Measurements from ENCODE around the gene AKR1B15. TPM values are rescaled to one million over a fixed set of nuclear protein-coding genes. Genes with fewer than 3 reads are reported as not detected.

Gene AKR1B15
- 0.10 TPM for polyA plus RNA-seq (2013, experiment 1 of 2)
- 0.04 TPM for polyA plus RNA-seq (2013, experiment 2 of 2)

DNA sequence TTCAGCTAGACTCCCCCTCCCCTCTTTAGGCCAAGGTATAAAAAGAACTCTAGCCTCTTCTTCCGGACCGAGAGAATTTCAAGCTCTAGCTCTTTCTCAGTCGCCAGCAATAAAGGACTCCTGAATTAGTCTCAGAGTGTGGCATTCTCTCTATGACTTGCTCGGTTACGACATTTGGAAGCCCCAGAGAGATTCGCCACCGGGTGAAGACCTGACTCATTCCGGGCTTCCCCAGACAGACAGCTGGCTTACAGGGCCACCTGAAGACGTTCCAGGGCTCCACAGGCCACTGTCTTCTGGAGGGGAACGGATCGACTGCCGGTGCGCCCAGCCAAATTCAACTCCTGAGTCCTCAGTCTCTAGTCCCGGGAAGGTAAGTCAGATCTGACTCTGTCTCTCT is at the start of gene AKR1B15:
Gene AKR1B15, plus strand, starts transcription at position 234 of the 400 bp plus-strand sequence. CDS start 15,510 bp downstream, outside the sequence.
- Histone ChIP-seq H3K79me2 (ENCODE audit: control insufficient read depth, insufficient read depth, low read length) (no peaks in the 10 kb centered on the region), H3K4me1 (ENCODE audit: control insufficient read depth, low read depth, low read length) (peaks cover 2% of the 10 kb centered on the region), H2BK120ac (ENCODE audit: low read depth, low read length) (no peak within 1 kb of the TSS), H4K5ac (ENCODE audit: low read length) (no peak within 1 kb of the TSS), H3K79me1 (ENCODE audit: low read length) (no peaks in the 10 kb centered on the region), H3K36me3 (ENCODE audit: control insufficient read depth, insufficient read depth, low read length) (no peaks in the 10 kb centered on the region), H4K8ac (ENCODE audit: low read depth, low read length) (no peak within 1 kb of the TSS), H3K4me3 (ENCODE audit: low read length) (no peak within 1 kb of the TSS), H3K23ac (ENCODE audit: low read length) (no peak within 1 kb of the TSS), H3K4me2 (ENCODE audit: low read length) (no peak within 1 kb of the TSS), H3K18ac (ENCODE audit: low read length) (no peak within 1 kb of the TSS), H3K4ac (ENCODE audit: low read depth, low read length) (no peak within 1 kb of the TSS), H2BK15ac (replicated peaks; ENCODE audit: low read depth) (no peak within 1 kb of the TSS), H3K9ac (ENCODE audit: low read length) (no peak within 1 kb of the TSS), H3K27me3 (ENCODE audit: insufficient read depth, low read length, poor library complexity) (no peaks in the 10 kb centered on the region), H2AK5ac (ENCODE audit: low read length) (no peak within 1 kb of the TSS), H2BK5ac (ENCODE audit: low read length) (no peak within 1 kb of the TSS), H3K56ac (ENCODE audit: low read length) (no peak within 1 kb of the TSS), H3K27ac (ENCODE audit: low read depth, low read length) (no peak within 1 kb of the TSS)
- DNase-seq, result no peak
- no CpG with 5 or more reads among the region's 14 CpGs for WGBS (ENCODE audit: extremely low coverage, insufficient coverage, low lambda C conversion rate)

DNA sequence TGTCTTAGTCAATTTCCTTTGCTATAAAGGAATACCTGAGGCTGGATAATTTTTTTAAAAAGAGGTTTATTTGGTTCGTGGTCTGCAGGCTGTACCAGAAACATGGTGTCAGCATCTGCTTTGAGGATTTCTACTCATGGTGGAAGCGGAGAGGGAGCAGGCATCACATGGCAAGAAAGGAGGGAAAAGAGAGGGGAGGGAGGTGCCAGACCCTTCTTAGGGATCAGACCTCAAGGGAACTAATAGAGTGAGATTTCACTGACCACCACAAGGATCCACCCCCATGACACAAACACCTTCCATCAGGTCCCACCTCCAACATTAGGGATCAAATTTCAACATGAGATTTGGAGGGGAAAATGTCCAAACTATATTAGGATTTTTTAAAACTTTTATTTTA is 48.5 kb upstream of the AKR1B15 start:
- no peak overlapping the region for H4K8ac ChIP-seq (ENCODE audit: low read depth, low read length)
- WGBS (ENCODE audit: extremely low coverage, insufficient coverage, low lambda C conversion rate), result no CpG with 5 or more reads among the region's 2 CpGs

DNA sequence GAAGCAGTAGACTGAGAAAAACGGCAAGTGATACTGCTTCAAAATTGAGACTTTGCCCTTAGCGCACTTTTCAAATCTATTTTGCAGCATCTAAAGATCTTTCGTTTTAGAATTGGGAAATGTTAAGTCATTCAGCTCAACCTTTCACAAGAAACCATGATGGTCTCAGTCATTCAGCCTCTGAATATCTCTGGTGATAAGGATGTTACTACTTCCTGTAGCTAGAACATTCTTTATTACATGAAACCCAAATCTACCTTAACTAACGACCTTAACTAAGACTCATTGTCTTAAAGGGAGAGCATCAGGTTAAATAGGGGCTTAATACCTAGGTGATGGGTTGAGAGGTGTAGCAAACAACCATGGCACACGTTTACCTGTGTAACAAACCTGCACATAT is 47.9 kb upstream of the AKR1B15 start:
- H3K4me1 ChIP-seq (ENCODE audit: control insufficient read depth, low read depth, low read length), result no peaks in the 10 kb centered on the region
- H4K5ac ChIP-seq (ENCODE audit: low read length), result no peak overlapping the region
- H2BK15ac ChIP-seq (replicated peaks; ENCODE audit: low read depth), result no peak overlapping the region
- H4K8ac ChIP-seq (ENCODE audit: low read depth, low read length), result no peak overlapping the region
- no peak overlapping the region for H3K9ac ChIP-seq (ENCODE audit: low read length)
- H3K79me1 ChIP-seq (ENCODE audit: low read length), result no peaks in the 10 kb centered on the region
- no peak overlapping the region for H3K56ac ChIP-seq (ENCODE audit: low read length)
- H3K4me3 ChIP-seq (ENCODE audit: low read length), result no peak overlapping the region
- no peaks in the 10 kb centered on the region for H3K79me2 ChIP-seq (ENCODE audit: control insufficient read depth, insufficient read depth, low read length)
- no peak overlapping the region for H2AK5ac ChIP-seq (ENCODE audit: low read length)
- H2BK5ac ChIP-seq (ENCODE audit: low read length), result no peak overlapping the region
- no peak overlapping the region for H3K23ac ChIP-seq (ENCODE audit: low read length)
- H3K4me2 ChIP-seq (ENCODE audit: low read length), result no peak overlapping the region
- DNase-seq, result no peak
- H3K4ac ChIP-seq (ENCODE audit: low read depth, low read length), result no peak overlapping the region
- no CpG with 5 or more reads among the region's 5 CpGs for WGBS (ENCODE audit: extremely low coverage, insufficient coverage, low lambda C conversion rate)
- no peak overlapping the region for H3K18ac ChIP-seq (ENCODE audit: low read length)
- H3K27me3 ChIP-seq (ENCODE audit: insufficient read depth, low read length, poor library complexity), result no peaks in the 10 kb centered on the region
- H3K36me3 ChIP-seq (ENCODE audit: control insufficient read depth, insufficient read depth, low read length), result no peaks in the 10 kb centered on the region
- H2BK120ac ChIP-seq (ENCODE audit: low read depth, low read length), result no peak overlapping the region
- H3K27ac ChIP-seq (ENCODE audit: low read depth, low read length), result no peak overlapping the region

More for the DNA sequence above, 48.5 kb upstream of the AKR1B15 start:
- H4K5ac ChIP-seq (ENCODE audit: low read length), result no peak overlapping the region
- H3K4me1 ChIP-seq (ENCODE audit: control insufficient read depth, low read depth, low read length), result no peaks in the 10 kb centered on the region
- H3K4me3 ChIP-seq (ENCODE audit: low read length), result no peak overlapping the region
- no peak overlapping the region for H2AK5ac ChIP-seq (ENCODE audit: low read length)
- H3K79me1 ChIP-seq (ENCODE audit: low read length), result no peaks in the 10 kb centered on the region
- H2BK5ac ChIP-seq (ENCODE audit: low read length), result no peak overlapping the region
- no peaks in the 10 kb centered on the region for H3K79me2 ChIP-seq (ENCODE audit: control insufficient read depth, insufficient read depth, low read length)
- H2BK120ac ChIP-seq (ENCODE audit: low read depth, low read length), result no peak overlapping the region
- no peak overlapping the region for H3K4ac ChIP-seq (ENCODE audit: low read depth, low read length)
- H3K36me3 ChIP-seq (ENCODE audit: control insufficient read depth, insufficient read depth, low read length), result no peaks in the 10 kb centered on the region
- no peaks in the 10 kb centered on the region for H3K27me3 ChIP-seq (ENCODE audit: insufficient read depth, low read length, poor library complexity)
- H3K23ac ChIP-seq (ENCODE audit: low read length), result no peak overlapping the region
- H3K9ac ChIP-seq (ENCODE audit: low read length), result no peak overlapping the region
- no peak overlapping the region for H3K56ac ChIP-seq (ENCODE audit: low read length)
- H3K27ac ChIP-seq (ENCODE audit: low read depth, low read length), result no peak overlapping the region
- no peak overlapping the region for H2BK15ac ChIP-seq (replicated peaks; ENCODE audit: low read depth)
- H3K4me2 ChIP-seq (ENCODE audit: low read length), result no peak overlapping the region
- DNase-seq, result peak; percentile 50
- no peak overlapping the region for H3K18ac ChIP-seq (ENCODE audit: low read length)

GRCh38 chr7:134502463-134503371 is 46.2 kb upstream of the AKR1B15 start:
- no peak overlapping the region for H3K9ac ChIP-seq (ENCODE audit: low read length)
- no CpG with 5 or more reads among the region's 3 CpGs for WGBS (ENCODE audit: extremely low coverage, insufficient coverage, low lambda C conversion rate)
- H4K5ac ChIP-seq (ENCODE audit: low read length), result no peak overlapping the region

DNA sequence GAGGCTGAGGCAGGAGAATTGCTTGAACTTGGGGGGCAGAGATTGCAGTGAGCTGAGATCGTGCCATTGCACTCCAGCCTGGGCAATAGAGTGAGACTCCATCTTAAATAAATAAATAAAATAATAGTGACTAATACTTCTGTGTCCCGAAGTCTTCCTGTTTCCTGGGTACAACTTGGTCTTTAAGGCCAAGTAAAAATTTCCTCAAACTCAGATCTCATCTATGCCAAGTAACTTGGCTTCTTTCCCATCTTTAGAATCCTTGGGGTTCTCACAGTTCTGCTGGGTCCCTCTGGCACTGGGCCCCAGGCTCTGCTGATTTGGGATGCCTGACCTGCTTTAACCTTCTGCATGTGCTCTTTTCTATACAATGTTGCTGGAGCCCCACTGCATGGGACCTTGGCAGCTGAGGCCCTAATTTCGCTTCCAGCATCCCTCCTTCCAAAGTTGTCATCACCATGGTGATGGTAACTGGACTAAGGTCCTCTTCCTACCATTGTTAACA is 44.2 kb upstream of the AKR1B15 start:
- Histone ChIP-seq H3K18ac (ENCODE audit: low read length) (no peak overlapping the region), H3K4ac (ENCODE audit: low read depth, low read length) (no peak overlapping the region), H3K36me3 (ENCODE audit: control insufficient read depth, insufficient read depth, low read length) (no peaks in the 10 kb centered on the region), H3K4me3 (ENCODE audit: low read length) (no peak overlapping the region), H3K4me1 (ENCODE audit: control insufficient read depth, low read depth, low read length) (no peaks in the 10 kb centered on the region), H2BK5ac (ENCODE audit: low read length) (no peak overlapping the region), H3K79me1 (ENCODE audit: low read length) (no peaks in the 10 kb centered on the region), H3K79me2 (ENCODE audit: control insufficient read depth, insufficient read depth, low read length) (no peaks in the 10 kb centered on the region), H2AK5ac (ENCODE audit: low read length) (no peak overlapping the region), H2BK120ac (ENCODE audit: low read depth, low read length) (no peak overlapping the region), H3K27me3 (ENCODE audit: insufficient read depth, low read length, poor library complexity) (no peaks in the 10 kb centered on the region), H4K8ac (ENCODE audit: low read depth, low read length) (no peak overlapping the region), H3K56ac (ENCODE audit: low read length) (no peak overlapping the region), H4K5ac (ENCODE audit: low read length) (no peak overlapping the region), H3K27ac (ENCODE audit: low read depth, low read length) (no peak overlapping the region), H2BK15ac (replicated peaks; ENCODE audit: low read depth) (no peak overlapping the region), H3K4me2 (ENCODE audit: low read length) (no peak overlapping the region), H3K23ac (ENCODE audit: low read length) (no peak overlapping the region), H3K9ac (ENCODE audit: low read length) (no peak overlapping the region)
- DNase-seq, result no peak
- no CpG with 5 or more reads among the region's 3 CpGs for WGBS (ENCODE audit: extremely low coverage, insufficient coverage, low lambda C conversion rate)

More at GRCh38 chr7:134502463-134503371, 46.2 kb upstream of the AKR1B15 start:
- H3K4ac ChIP-seq (ENCODE audit: low read depth, low read length), result no peak overlapping the region
- no peak overlapping the region for H2BK15ac ChIP-seq (replicated peaks; ENCODE audit: low read depth)
- no peak overlapping the region for H2AK5ac ChIP-seq (ENCODE audit: low read length)
- H3K79me2 ChIP-seq (ENCODE audit: control insufficient read depth, insufficient read depth, low read length), result no peaks in the 10 kb centered on the region
- no peak overlapping the region for H3K4me2 ChIP-seq (ENCODE audit: low read length)
- no peaks in the 10 kb centered on the region for H3K27me3 ChIP-seq (ENCODE audit: insufficient read depth, low read length, poor library complexity)
- no peaks in the 10 kb centered on the region for H3K4me1 ChIP-seq (ENCODE audit: control insufficient read depth, low read depth, low read length)
- no peak overlapping the region for H3K27ac ChIP-seq (ENCODE audit: low read depth, low read length)
- H3K18ac ChIP-seq (ENCODE audit: low read length), result no peak overlapping the region
- H3K79me1 ChIP-seq (ENCODE audit: low read length), result no peaks in the 10 kb centered on the region
- no peaks in the 10 kb centered on the region for H3K36me3 ChIP-seq (ENCODE audit: control insufficient read depth, insufficient read depth, low read length)
- H3K4me3 ChIP-seq (ENCODE audit: low read length), result no peak overlapping the region
- H2BK120ac ChIP-seq (ENCODE audit: low read depth, low read length), result no peak overlapping the region
- no peak overlapping the region for H4K8ac ChIP-seq (ENCODE audit: low read depth, low read length)
- DNase-seq, result no peak
- no peak overlapping the region for H3K56ac ChIP-seq (ENCODE audit: low read length)
- no peak overlapping the region for H2BK5ac ChIP-seq (ENCODE audit: low read length)
- no peak overlapping the region for H3K23ac ChIP-seq (ENCODE audit: low read length)

Measured in mesendoderm (in vitro differentiated cells).